GM12878 (cell line): ENCODE data around the gene HSPB8. TPM values are rescaled to one million over a fixed set of nuclear protein-coding genes. Genes with fewer than 3 reads are reported as not detected.

Source experiments
- ATAC-seq: fragments of 200-7000 bp; cut with Tn5 transposase; 3 replicates; pipeline ENCODE4 v1.9.1; 2020; ENCODE audit warnings: mild to moderate bottlenecking, moderate library complexity
- BruUV-seq: library from RNA; stranded (reverse); fragments of 400-500 nt; replicated peaks from 2 replicates; lab custom pipeline; 2021; lab: Mats Ljungman, UMichigan
- CTCF ChIA-PET: fragments of 300-600 bp; sonication (Branson Sonifier 250); formaldehyde crosslinking; extraction: SDS; loops from one replicate; lab custom pipeline; 2021; ENCODE audit warnings: inconsistent platforms; lab: Yijun Ruan, JAX
- POLR2A ChIA-PET: fragments of 350-600 bp; formaldehyde crosslinking; extraction: SDS; loops from one replicate; lab custom pipeline; 2021; ENCODE audit warnings: inconsistent platforms; lab: Charles Lee
- RAD21 ChIA-PET: fragments of 300-600 bp; sonication (Branson Sonifier 250); formaldehyde crosslinking; loops from one replicate; lab custom pipeline; 2023; ENCODE audit warnings: antibody characterized with exemption; ENCODE audit not compliant: unreplicated experiment; lab: Charles Lee
- SMC1A ChIA-PET: fragments of 300-600 bp; sonication (Branson Sonifier 250); formaldehyde crosslinking; loops from one replicate; lab custom pipeline; 2023; ENCODE audit not compliant: unreplicated experiment, uncharacterized antibody; lab: Charles Lee
- DNase-seq: peaks from one replicate; pipeline ENCODE4 v3.0.0-alpha.2; 2011; ENCODE audit warnings: low read depth, low spot score
- FAIRE-seq: peaks from 3 replicates; lab custom pipeline; 2011; peaks lifted over from hg19 to GRCh38; lab: Jason Lieb, UNC
- H2AFZ ChIP-seq: 2 replicates; pipeline ENCODE4 v1.6.0; 2011; ENCODE audit warnings: low read depth, low read length, control low read depth; ENCODE audit not compliant: control insufficient read depth
- H3K27ac ChIP-seq: 2 replicates; pipeline ENCODE4 v1.5.1; 2011; ENCODE audit warnings: control low read depth; ENCODE audit not compliant: control insufficient read depth, insufficient read depth
- H3K27me3 ChIP-seq, 2 experiments: replicated peaks in 1 of 2; 2 replicates each; pipeline versions ENCODE4 v1.6.0 to v1.6.1; 2011; ENCODE audit warnings: low read length in 1 of 2; ENCODE audit not compliant: control insufficient read depth in 2 of 2, insufficient read depth in 2 of 2
- H3K36me3 ChIP-seq, 2 experiments: 2 replicates each; pipeline ENCODE4 v1.5.1; 2011; ENCODE audit warnings: low read length in 1 of 2; ENCODE audit not compliant: control insufficient read depth in 2 of 2, insufficient read depth in 2 of 2
- H3K4me1 ChIP-seq: 2 replicates; pipeline ENCODE4 v1.6.1; 2011; ENCODE audit warnings: mild to moderate bottlenecking, low read length, moderate library complexity, mixed read lengths; ENCODE audit not compliant: control insufficient read depth, insufficient read depth
- H3K4me2 ChIP-seq: 2 replicates; pipeline ENCODE4 v1.6.0; 2011; ENCODE audit warnings: control low read depth; ENCODE audit not compliant: control insufficient read depth, insufficient read depth
- H3K4me3 ChIP-seq: fragments of 200-600 bp; sonication (generic); 2 replicates; pipeline ENCODE4 v1.5.1; 2016
- H3K79me2 ChIP-seq: 2 replicates; pipeline ENCODE4 v1.6.0; 2011; ENCODE audit warnings: low read length; ENCODE audit not compliant: control insufficient read depth, insufficient read depth
- H3K9ac ChIP-seq: 2 replicates; pipeline ENCODE4 v1.8.0; 2011; ENCODE audit warnings: low read length, control low read depth, mixed read lengths; ENCODE audit not compliant: control insufficient read depth, insufficient read depth
- H3K9me3 ChIP-seq: replicated peaks from 3 replicates; pipeline ENCODE4 v1.5.1; 2011; ENCODE audit warnings: mild to moderate bottlenecking, low read length; ENCODE audit not compliant: control insufficient read depth, insufficient read depth
- H4K20me1 ChIP-seq: 2 replicates; pipeline ENCODE4 v1.6.0; 2011; ENCODE audit not compliant: control insufficient read depth, insufficient read depth
- CHD1 ChIP-seq: IDR thresholded peaks from 2 replicates; pipeline ENCODE4 v1.6.1; 2012; ENCODE audit warnings: low read depth, low read length, improper control_type of control experiment
- CHD4 ChIP-seq: fragments of 200-600 bp; sonication (generic); IDR thresholded peaks from 2 replicates; pipeline ENCODE4 v1.6.1; 2016; ENCODE audit warnings: mild to moderate bottlenecking
- CREM ChIP-seq: IDR thresholded peaks from 2 replicates; pipeline ENCODE4 v1.6.1; 2014; ENCODE audit warnings: antibody characterized with exemption, low read depth
- GATAD2B ChIP-seq: fragments of 450-650 bp; conservative IDR thresholded peaks from 2 replicates; pipeline ENCODE4 v1.6.1; 2017; ENCODE audit warnings: low read depth, mild to moderate bottlenecking, moderate library complexity
- IKZF1 ChIP-seq: fragments of 450-650 bp; conservative IDR thresholded peaks from 2 replicates; pipeline ENCODE4 v1.6.1; 2017; ENCODE audit warnings: antibody characterized with exemption, mild to moderate bottlenecking
- LARP7 ChIP-seq: fragments of 450-650 bp; IDR thresholded peaks from 2 replicates; pipeline ENCODE4 v1.6.1; 2017; ENCODE audit warnings: mild to moderate bottlenecking
- MTA2 ChIP-seq: fragments of 450-650 bp; IDR thresholded peaks from 2 replicates; pipeline ENCODE4 v1.6.1; 2016; ENCODE audit warnings: low read depth, mild to moderate bottlenecking, moderate library complexity
- NR2C1 ChIP-seq: fragments of 450-650 bp; IDR thresholded peaks from 2 replicates; pipeline ENCODE4 v1.6.1; 2017; ENCODE audit warnings: antibody characterized with exemption, mild to moderate bottlenecking, moderate library complexity
- NR2F1 ChIP-seq: fragments of 450-650 bp; conservative IDR thresholded peaks from 2 replicates; pipeline ENCODE4 v1.6.1; 2017; ENCODE audit warnings: mild to moderate bottlenecking
- PAX5 ChIP-seq: IDR thresholded peaks from 2 replicates; pipeline ENCODE4 v1.6.1; 2011; ENCODE audit warnings: low read depth, low read length, borderline replicate concordance
- PAX8 ChIP-seq: fragments of 450-650 bp; IDR thresholded peaks from 2 replicates; pipeline ENCODE4 v1.6.1; 2017; ENCODE audit warnings: mild to moderate bottlenecking, moderate library complexity
- POLR2AphosphoS2 ChIP-seq: IDR thresholded peaks from 2 replicates; pipeline ENCODE4 v1.6.1; 2011; ENCODE audit warnings: low read depth, mild to moderate bottlenecking, low read length, improper control_type of control experiment, moderate library complexity
- POU2F2 ChIP-seq: IDR thresholded peaks from 3 replicates; pipeline ENCODE4 v1.6.1; 2011; ENCODE audit warnings: low read depth, mild to moderate bottlenecking, low read length, borderline replicate concordance
- RAD21 ChIP-seq: IDR thresholded peaks from 2 replicates; pipeline ENCODE4 v1.6.1; 2011; ENCODE audit warnings: mild to moderate bottlenecking, low read depth, low read length, moderate library complexity; ENCODE audit not compliant: insufficient read depth
- SIN3A ChIP-seq: IDR thresholded peaks from 2 replicates; pipeline ENCODE4 v1.6.1; 2012; ENCODE audit warnings: low read depth, low read length, improper control_type of control experiment
- SIX5 ChIP-seq: IDR thresholded peaks from 2 replicates; pipeline ENCODE4 v1.6.1; 2011; ENCODE audit warnings: mild to moderate bottlenecking, low read depth, low read length, moderate library complexity; ENCODE audit not compliant: severe bottlenecking
- SUZ12 ChIP-seq: fragments of 200-600 bp; sonication (generic); IDR thresholded peaks from one replicate; pipeline ENCODE4 v1.6.1; 2018; ENCODE audit warnings: antibody characterized with exemption, mild to moderate bottlenecking; ENCODE audit not compliant: unreplicated experiment
- ZNF24 ChIP-seq: fragments of 450-650 bp; IDR thresholded peaks from 2 replicates; pipeline ENCODE4 v1.6.1; 2017; ENCODE audit warnings: antibody characterized with exemption, mild to moderate bottlenecking
- WGBS: methylation state at CpG from one replicate; pipeline ENCODE4 v1.1.6; 2016; ENCODE audit warnings: low lambda C conversion rate; ENCODE audit not compliant: insufficient replicate concordance, insufficient coverage; ENCODE audit errors: missing lambda C conversion rate; 5-methylcytosine and 5-hydroxymethylcytosine counted together
- in situ Hi-C: fragments of 300-500 bp; cut with MboI; formaldehyde crosslinking; loops from 9 replicates; pipeline ENCODE4 v1.14.3; 2018; ENCODE audit warnings: mixed read lengths
- intact Hi-C: fragments of 100-400 bp; cut with micrococcal nuclease; formaldehyde crosslinking; loops from one replicate; pipeline ENCODE4 v1.14.2; 2022; ENCODE audit not compliant: unreplicated experiment
- polyA plus RNA-seq, 11 experiments: library from polyadenylated mRNA; depleted of rRNA in 4 of 11; unstranded in 6 of 11; stranded (reverse) in 5 of 11; fragments of >200 nt; fragmentation: Nextera tagmentation in 4 of 11; fragmentation: Illumina TruSeq in 1 of 11; extraction: Ambion mirVana in 4 of 11; extraction: Trizol in 1 of 11; gene quantifications; 1 replicate in 1 of 11; 2 replicates in 10 of 11; pipeline versions ENCODE4 v1.2.1 to v1.2.3, GENCODE V29; 2011 to 2016; ENCODE audit warnings: inconsistent platforms in 2 of 11, missing spikeins in 2 of 11, low read depth in 1 of 11
- total RNA-seq, 4 experiments: library from RNA; depleted of rRNA in 3 of 4; stranded (reverse); fragments of >200 nt in 3 of 4; fragmentation: Illumina TruSeq in 1 of 4; extraction: Trizol in 1 of 4; gene quantifications; 2 replicates each; pipeline versions ENCODE4 v1.2.1 to v1.2.3, GENCODE V29; 2013 to 2021
- TF ChIP-seq, protein P1 (sequence below): IDR thresholded peaks from 2 replicates; pipeline ENCODE4 v1.6.1; 2012; ENCODE audit warnings: low read depth, low read length, improper control_type of control experiment
- TF ChIP-seq, protein P2 (sequence below): fragments of 450-650 bp; IDR thresholded peaks from 2 replicates; pipeline ENCODE4 v1.6.1; 2017; ENCODE audit warnings: mild to moderate bottlenecking, low read depth, inconsistent platforms; ENCODE audit not compliant: poor library complexity, severe bottlenecking

The HSPB8 gene
- total and polyA plus RNA-seq, 10 of the 15 experiments (the other 5 are each of a cell fraction or from before 2014, with no cell fraction given) = 0.10 TPM; not detected in 9

DNA sequence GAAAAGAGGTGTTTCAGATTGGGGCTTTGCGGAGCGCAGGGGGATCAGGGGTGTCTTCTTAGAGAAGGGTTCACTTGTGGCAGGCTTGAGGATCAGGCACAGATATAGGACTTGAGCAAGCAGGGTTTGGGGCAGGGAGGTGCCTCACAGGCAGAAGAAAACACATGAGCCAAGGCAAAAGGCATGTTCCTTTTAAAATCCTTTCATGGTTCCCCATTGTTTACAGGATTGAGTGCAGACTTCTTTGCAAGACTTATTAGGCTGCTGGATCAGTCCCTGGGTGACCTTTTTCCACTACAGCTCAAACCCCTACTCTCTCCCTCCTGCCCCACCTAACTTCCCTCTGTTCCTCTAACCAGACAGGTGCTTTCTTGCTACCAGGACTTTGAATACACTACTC is 19.7 kb downstream of the HSPB8 start (continued):
- TF ChIP-seq, protein P1, sequence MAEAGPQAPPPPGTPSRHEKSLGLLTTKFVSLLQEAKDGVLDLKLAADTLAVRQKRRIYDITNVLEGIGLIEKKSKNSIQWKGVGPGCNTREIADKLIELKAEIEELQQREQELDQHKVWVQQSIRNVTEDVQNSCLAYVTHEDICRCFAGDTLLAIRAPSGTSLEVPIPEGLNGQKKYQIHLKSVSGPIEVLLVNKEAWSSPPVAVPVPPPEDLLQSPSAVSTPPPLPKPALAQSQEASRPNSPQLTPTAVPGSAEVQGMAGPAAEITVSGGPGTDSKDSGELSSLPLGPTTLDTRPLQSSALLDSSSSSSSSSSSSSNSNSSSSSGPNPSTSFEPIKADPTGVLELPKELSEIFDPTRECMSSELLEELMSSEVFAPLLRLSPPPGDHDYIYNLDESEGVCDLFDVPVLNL = no peak
- TF ChIP-seq POU2F2 (no peak), PAX8 (no peak), POLR2AphosphoS2 (no peak), LARP7 (no peak), CHD1 (no peak), SIN3A (no peak)
- TF ChIP-seq, protein P2, sequence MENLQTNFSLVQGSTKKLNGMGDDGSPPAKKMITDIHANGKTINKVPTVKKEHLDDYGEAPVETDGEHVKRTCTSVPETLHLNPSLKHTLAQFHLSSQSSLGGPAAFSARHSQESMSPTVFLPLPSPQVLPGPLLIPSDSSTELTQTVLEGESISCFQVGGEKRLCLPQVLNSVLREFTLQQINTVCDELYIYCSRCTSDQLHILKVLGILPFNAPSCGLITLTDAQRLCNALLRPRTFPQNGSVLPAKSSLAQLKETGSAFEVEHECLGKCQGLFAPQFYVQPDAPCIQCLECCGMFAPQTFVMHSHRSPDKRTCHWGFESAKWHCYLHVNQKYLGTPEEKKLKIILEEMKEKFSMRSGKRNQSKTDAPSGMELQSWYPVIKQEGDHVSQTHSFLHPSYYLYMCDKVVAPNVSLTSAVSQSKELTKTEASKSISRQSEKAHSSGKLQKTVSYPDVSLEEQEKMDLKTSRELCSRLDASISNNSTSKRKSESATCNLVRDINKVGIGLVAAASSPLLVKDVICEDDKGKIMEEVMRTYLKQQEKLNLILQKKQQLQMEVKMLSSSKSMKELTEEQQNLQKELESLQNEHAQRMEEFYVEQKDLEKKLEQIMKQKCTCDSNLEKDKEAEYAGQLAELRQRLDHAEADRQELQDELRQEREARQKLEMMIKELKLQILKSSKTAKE = no peak

DNA sequence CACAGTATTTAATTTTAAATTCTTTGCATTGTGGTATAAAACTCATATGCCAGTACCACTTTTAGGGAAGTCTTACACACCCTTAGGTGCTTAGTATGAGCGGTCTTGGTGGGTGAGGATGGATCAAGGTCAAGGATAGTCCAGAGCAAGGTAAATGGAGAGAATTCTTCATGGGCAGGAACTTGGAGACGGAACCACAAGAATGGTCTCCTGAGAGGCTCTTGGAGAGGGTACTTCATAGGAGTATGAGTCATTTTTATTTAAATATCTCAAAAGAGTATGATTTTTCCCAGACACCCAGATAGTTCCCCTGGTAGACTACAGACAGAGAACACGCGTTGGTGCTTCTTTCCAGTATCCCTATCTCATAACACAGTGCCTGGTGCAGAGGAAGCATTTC is 21.9 kb downstream of the HSPB8 start:
- FAIRE-seq = no peak
- H3K9me3 ChIP-seq = no peaks in the 10 kb centered on the region
- H3K4me3 ChIP-seq = no peak overlapping the region
- TF ChIP-seq GATAD2B (no peak), POU2F2 (no peak), NR2C1 (no peak), SIX5 (no peak), PAX5 (no peak), CHD4 (no peak), IKZF1 (no peak), SUZ12 (no peak), ZNF24 (no peak), RAD21 (no peak), CREM (no peak), MTA2 (no peak), NR2F1 (no peak)
- TF ChIP-seq, all 136 proteins: peak for 0
- Histone ChIP-seq H3K27ac (no peak overlapping the region), H3K27me3 (no peaks in the 10 kb centered on the region), H3K4me2 (no peak overlapping the region), H3K36me3 (no peaks in the 10 kb centered on the region), H3K9ac (no peak overlapping the region), H4K20me1 (no peaks in the 10 kb centered on the region), H2AFZ (no peak overlapping the region), H3K4me1 (no peaks in the 10 kb centered on the region), H3K79me2 (no peaks in the 10 kb centered on the region)
- intact Hi-C loops = no loop called here
- ATAC-seq (no peak), DNase-seq (no peak)
- CTCF ChIA-PET = no interaction called here
- SMC1A ChIA-PET = no interaction called here
- RAD21 ChIA-PET = no interaction called here
- WGBS = 67% methylated on average over 4 of the region's 4 CpGs
- POLR2A ChIA-PET = no interaction called here
- no TSS peak for BruUV-seq
- in situ Hi-C loops = no loop called here
